Measurements from ENCODE around the gene NAP1L5.

GRCh38 chr4:88674565-88674964 lies 23.1 kb downstream of the NAP1L5 start:
- TF ChIP-seq EZH2 (IDR thresholded peaks at IDR 0.05) (no peak), POLR2AphosphoS5 (IDR thresholded peaks at IDR 0.05; ENCODE audit: borderline replicate concordance, low read depth, low read length) (no peak)
